GM23338 (cell line): ENCODE results near the gene APLN.

Experiments
- EZH2 ChIP-seq: fragments of 200-600 bp; sonication (generic); IDR thresholded peaks from one replicate; pipeline ENCODE4 v1.8.0; 2017; ENCODE audit warnings: antibody characterized with exemption, mild to moderate bottlenecking, low read depth; ENCODE audit not compliant: unreplicated experiment
- EZH2phosphoT487 ChIP-seq: fragments of 200-600 bp; sonication (generic); IDR thresholded peaks from one replicate; pipeline ENCODE4 v1.8.1; 2018; ENCODE audit warnings: antibody characterized with exemption; ENCODE audit not compliant: unreplicated experiment
- POLR2AphosphoS5 ChIP-seq: IDR thresholded peaks from 2 replicates; pipeline ENCODE4 v1.6.1; 2016; ENCODE audit warnings: antibody characterized with exemption, low read depth
- TF ChIP-seq, protein P1 (sequence below), 2 experiments: fragments of 200-600 bp in 1 of 2; sonication (generic) in 1 of 2; conservative IDR thresholded peaks; 2 replicates each; pipeline versions ENCODE4 v1.5.1 to v1.6.1; 2016 to 2017; ENCODE audit warnings: antibody characterized with exemption in 2 of 2, low read depth in 2 of 2, mild to moderate bottlenecking in 2 of 2, moderate library complexity in 1 of 2
- TF ChIP-seq, protein P2 (sequence below): IDR thresholded peaks from one replicate; pipeline ENCODE4 v1.6.1; 2018; ENCODE audit warnings: antibody characterized with exemption; ENCODE audit not compliant: unreplicated experiment

DNA sequence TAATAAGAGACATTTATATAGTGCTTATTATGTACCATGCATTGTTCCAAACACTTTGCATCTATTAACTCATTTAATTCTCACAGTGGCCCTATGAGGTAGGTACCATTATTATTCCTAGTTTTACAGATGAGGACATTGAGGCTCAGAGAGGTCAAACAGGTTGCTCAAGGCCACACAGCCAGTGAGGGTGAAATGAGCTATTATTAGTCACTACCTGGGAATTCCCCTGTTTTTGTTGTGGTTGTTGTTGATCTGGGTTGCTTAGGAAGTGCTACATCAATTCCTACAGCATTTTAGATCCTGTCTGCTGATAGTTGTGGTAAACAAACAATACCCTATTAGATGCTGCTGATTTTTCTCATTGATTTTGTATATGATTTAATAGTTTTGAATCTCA, 41.2 kb downstream of the APLN start:
- TF ChIP-seq, protein P1, sequence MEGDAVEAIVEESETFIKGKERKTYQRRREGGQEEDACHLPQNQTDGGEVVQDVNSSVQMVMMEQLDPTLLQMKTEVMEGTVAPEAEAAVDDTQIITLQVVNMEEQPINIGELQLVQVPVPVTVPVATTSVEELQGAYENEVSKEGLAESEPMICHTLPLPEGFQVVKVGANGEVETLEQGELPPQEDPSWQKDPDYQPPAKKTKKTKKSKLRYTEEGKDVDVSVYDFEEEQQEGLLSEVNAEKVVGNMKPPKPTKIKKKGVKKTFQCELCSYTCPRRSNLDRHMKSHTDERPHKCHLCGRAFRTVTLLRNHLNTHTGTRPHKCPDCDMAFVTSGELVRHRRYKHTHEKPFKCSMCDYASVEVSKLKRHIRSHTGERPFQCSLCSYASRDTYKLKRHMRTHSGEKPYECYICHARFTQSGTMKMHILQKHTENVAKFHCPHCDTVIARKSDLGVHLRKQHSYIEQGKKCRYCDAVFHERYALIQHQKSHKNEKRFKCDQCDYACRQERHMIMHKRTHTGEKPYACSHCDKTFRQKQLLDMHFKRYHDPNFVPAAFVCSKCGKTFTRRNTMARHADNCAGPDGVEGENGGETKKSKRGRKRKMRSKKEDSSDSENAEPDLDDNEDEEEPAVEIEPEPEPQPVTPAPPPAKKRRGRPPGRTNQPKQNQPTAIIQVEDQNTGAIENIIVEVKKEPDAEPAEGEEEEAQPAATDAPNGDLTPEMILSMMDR (conservative IDR thresholded peaks at IDR 0.05; ENCODE audit: low read depth in 2 of 2): no peak
- TF ChIP-seq EZH2phosphoT487 (no peak), EZH2 (no peak), POLR2AphosphoS5 (no peak)
- TF ChIP-seq, protein P2, sequence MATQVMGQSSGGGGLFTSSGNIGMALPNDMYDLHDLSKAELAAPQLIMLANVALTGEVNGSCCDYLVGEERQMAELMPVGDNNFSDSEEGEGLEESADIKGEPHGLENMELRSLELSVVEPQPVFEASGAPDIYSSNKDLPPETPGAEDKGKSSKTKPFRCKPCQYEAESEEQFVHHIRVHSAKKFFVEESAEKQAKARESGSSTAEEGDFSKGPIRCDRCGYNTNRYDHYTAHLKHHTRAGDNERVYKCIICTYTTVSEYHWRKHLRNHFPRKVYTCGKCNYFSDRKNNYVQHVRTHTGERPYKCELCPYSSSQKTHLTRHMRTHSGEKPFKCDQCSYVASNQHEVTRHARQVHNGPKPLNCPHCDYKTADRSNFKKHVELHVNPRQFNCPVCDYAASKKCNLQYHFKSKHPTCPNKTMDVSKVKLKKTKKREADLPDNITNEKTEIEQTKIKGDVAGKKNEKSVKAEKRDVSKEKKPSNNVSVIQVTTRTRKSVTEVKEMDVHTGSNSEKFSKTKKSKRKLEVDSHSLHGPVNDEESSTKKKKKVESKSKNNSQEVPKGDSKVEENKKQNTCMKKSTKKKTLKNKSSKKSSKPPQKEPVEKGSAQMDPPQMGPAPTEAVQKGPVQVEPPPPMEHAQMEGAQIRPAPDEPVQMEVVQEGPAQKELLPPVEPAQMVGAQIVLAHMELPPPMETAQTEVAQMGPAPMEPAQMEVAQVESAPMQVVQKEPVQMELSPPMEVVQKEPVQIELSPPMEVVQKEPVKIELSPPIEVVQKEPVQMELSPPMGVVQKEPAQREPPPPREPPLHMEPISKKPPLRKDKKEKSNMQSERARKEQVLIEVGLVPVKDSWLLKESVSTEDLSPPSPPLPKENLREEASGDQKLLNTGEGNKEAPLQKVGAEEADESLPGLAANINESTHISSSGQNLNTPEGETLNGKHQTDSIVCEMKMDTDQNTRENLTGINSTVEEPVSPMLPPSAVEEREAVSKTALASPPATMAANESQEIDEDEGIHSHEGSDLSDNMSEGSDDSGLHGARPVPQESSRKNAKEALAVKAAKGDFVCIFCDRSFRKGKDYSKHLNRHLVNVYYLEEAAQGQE: no peak
